ENCODE data around the gene ZSCAN26. TPM values are rescaled to one million over a fixed set of nuclear protein-coding genes. Genes with fewer than 3 reads are reported as not detected.

ZSCAN26 gene
- total RNA-seq, 1 experiment from 2014 or later: 10.8 TPM

DNA sequence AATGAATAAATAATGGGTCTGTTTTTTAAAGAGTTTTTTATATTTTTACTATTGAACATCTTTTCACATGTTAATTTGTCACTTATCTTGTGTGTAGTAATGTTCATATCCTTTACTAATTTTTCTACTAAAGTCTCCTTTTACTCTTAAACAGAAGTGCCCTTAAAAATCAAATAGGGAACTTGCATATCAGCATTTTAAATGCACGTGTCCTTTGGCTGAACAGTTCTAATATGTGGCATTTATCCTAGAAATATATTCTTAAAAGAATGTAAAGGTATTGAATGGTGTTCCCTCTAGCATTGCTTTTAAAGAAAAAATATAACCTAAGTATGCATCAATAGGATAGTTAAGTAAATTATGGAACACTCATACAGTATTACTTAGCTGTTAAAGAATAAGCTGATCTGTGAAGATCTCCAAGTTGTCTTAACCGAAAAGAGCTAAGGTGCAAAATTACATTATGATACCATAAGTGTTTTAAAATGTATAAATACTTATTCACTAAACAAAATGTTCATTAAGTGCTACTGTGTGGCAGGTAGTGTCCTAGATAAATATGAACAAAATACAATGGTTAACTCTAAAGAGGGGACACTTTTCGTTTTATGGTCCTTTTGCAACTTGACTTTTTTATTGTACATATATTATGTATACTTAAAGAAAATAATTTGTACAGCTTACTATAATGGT, 13.8 kb downstream of the ZSCAN26 start:
- H3K4me3 ChIP-seq (ENCODE audit: low read length): peak overlapping the region; percentile 96
- no TSS peak for BruUV-seq (replicated peaks)
- ATAC-seq (peak; percentile 4), DNase-seq (no peak)
- peaks cover 20% of the 10 kb centered on the region for H3K79me2 ChIP-seq (ENCODE audit: low read length)
- H3K27me3 ChIP-seq (ENCODE audit: low read length): no peaks in the 10 kb centered on the region
- H4K20me1 ChIP-seq (ENCODE audit: low read length): no peaks in the 10 kb centered on the region
- H3K27ac ChIP-seq (ENCODE audit: low read length): no peak overlapping the region
- H3K9me2 ChIP-seq (replicated peaks; ENCODE audit: low read length): no peaks in the 10 kb centered on the region
- no peaks in the 10 kb centered on the region for H3K9me3 ChIP-seq (ENCODE audit: low read length)
- TF ChIP-seq EZH2phosphoT487 (IDR thresholded peaks at IDR 0.05; ENCODE audit: borderline replicate concordance, low read length): no peak
- TF ChIP-seq EZH2 (IDR thresholded peaks at IDR 0.05; ENCODE audit: low read length, unreplicated experiment): no peak
- TF ChIP-seq, protein P1, sequence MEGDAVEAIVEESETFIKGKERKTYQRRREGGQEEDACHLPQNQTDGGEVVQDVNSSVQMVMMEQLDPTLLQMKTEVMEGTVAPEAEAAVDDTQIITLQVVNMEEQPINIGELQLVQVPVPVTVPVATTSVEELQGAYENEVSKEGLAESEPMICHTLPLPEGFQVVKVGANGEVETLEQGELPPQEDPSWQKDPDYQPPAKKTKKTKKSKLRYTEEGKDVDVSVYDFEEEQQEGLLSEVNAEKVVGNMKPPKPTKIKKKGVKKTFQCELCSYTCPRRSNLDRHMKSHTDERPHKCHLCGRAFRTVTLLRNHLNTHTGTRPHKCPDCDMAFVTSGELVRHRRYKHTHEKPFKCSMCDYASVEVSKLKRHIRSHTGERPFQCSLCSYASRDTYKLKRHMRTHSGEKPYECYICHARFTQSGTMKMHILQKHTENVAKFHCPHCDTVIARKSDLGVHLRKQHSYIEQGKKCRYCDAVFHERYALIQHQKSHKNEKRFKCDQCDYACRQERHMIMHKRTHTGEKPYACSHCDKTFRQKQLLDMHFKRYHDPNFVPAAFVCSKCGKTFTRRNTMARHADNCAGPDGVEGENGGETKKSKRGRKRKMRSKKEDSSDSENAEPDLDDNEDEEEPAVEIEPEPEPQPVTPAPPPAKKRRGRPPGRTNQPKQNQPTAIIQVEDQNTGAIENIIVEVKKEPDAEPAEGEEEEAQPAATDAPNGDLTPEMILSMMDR (conservative IDR thresholded peaks at IDR 0.05; ENCODE audit: low read depth, low read length): no peak
- H3K9ac ChIP-seq (ENCODE audit: low read length): peak overlapping the region; percentile 81
- ChIA-PET POLR2A (ENCODE audit: unreplicated experiment) (interaction anchor here (0.6 to 0.7 kb wide), 2 partner anchors 14 to 72 kb away, joined by 3 read pairs; partner anchors contain the start of gene ZSCAN26), CTCF (interaction anchor here (0.7 to 1.4 kb wide), 3 partner anchors 55 to 75 kb away, joined by 3 to 6 read pairs (median 4); no protein-coding TSS in a partner anchor)
- peaks cover 19% of the 10 kb centered on the region for H3K4me1 ChIP-seq (ENCODE audit: insufficient read depth, low read length)
- H3K36me3 ChIP-seq (ENCODE audit: low read depth, low read length): peaks cover 9% of the 10 kb centered on the region; the same call in 1 of the 2 replicates
- peak overlapping the region; percentile 83 for H3K4me2 ChIP-seq (ENCODE audit: low read length)
- H3F3A ChIP-seq (ENCODE audit: low read length, unreplicated experiment): no peaks in the 10 kb centered on the region
- H2AFZ ChIP-seq (ENCODE audit: low read length): peak overlapping the region; percentile 100
- intact Hi-C loops (cut with micrococcal nuclease): loop anchor here (1.0 to 2.0 kb wide), 2 partner anchors 55 to 74 kb away; no protein-coding TSS in a partner anchor

DNA sequence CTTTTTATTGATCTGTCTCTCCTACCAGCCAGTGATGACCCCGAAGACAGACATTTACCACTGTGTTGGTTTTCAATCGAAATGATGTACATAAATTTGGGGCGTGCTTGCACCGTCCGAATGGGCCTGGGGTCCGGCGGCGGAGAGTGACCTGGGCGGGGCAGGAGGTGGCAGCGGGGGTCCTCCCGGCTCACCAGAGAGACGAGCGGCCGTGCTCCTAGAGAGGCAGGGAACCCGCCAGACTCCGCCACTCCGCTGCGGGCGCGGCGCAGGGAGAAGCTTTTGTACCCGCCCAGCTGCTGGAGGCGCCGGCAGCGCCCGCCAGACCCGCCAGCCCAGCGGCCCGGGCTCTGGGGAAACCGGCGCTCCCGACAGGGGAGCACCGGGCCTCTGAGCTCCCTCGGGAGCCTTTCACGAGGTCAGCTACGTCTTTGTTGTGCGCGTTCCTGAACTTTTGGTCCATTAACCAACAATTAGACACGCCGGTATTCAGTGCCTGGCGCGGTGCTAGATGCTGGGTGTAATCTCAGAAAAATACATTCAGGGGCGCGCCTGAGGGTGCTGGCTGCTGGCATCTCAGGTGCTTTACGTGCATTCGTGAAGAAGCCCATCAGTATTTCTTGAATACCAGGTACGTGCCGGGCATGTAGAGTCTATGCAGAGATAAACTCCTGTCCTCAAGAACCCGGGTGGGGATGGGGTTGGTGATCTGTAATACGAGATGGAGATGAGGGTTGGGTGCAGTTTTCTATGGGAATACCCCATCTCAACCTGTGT, 14.5 kb downstream of the ZSCAN26 start, which contains the start of gene PGBD1:
Gene PGBD1, plus strand, starts transcription at position 285 of the 777 bp plus-strand sequence. CDS start 2,242 bp downstream, outside the sequence.
- TF ChIP-seq EZH2 (IDR thresholded peaks at IDR 0.05; ENCODE audit: low read length, unreplicated experiment): no peak
- CTCF ChIA-PET: interaction anchor here (0.7 to 1.4 kb wide), 3 partner anchors 54 to 75 kb away, joined by 3 to 6 read pairs (median 4); no protein-coding TSS in a partner anchor
- H3K79me2 ChIP-seq (ENCODE audit: low read length): peaks cover 20% of the 10 kb centered on the region
- no peaks in the 10 kb centered on the region for H3K9me3 ChIP-seq (ENCODE audit: low read length)
- peaks cover 19% of the 10 kb centered on the region for H3K4me1 ChIP-seq (ENCODE audit: insufficient read depth, low read length)
- intact Hi-C loops (cut with micrococcal nuclease): loop anchor here (1.0 to 2.0 kb wide), 3 partner anchors 50 to 73 kb away; no protein-coding TSS in a partner anchor
- H3K9ac ChIP-seq (ENCODE audit: low read length): peak within 1 kb of the TSS; percentile 81
- peaks cover 15% of the 10 kb centered on the region; the same call in 1 of the 2 replicates for H3K36me3 ChIP-seq (ENCODE audit: low read depth, low read length)
- POLR2A ChIA-PET (ENCODE audit: unreplicated experiment): interaction anchor here (0.5 to 0.6 kb wide), 3 partner anchors 15 to 71 kb away, joined by 3 to 4 read pairs (median 4); partner anchors contain the start of genes ZKSCAN4 and ZSCAN26
- DNase-seq: peak; percentile 80
- H3K27me3 ChIP-seq (ENCODE audit: low read length): no peaks in the 10 kb centered on the region
- H3K4me3 ChIP-seq (ENCODE audit: low read length): peak within 1 kb of the TSS; percentile 96
- BruUV-seq (replicated peaks): no TSS peak
- no peak within 1 kb of the TSS for H3K27ac ChIP-seq (ENCODE audit: low read length)
- H3K4me2 ChIP-seq (ENCODE audit: low read length): peak within 1 kb of the TSS; percentile 83
- ATAC-seq: peak; percentile 94
- H3F3A ChIP-seq (ENCODE audit: low read length, unreplicated experiment): no peaks in the 10 kb centered on the region
- H2AFZ ChIP-seq (ENCODE audit: low read length): peak within 1 kb of the TSS; percentile 100
- no peaks in the 10 kb centered on the region for H4K20me1 ChIP-seq (ENCODE audit: low read length)
- no peaks in the 10 kb centered on the region for H3K9me2 ChIP-seq (replicated peaks; ENCODE audit: low read length)

DNA sequence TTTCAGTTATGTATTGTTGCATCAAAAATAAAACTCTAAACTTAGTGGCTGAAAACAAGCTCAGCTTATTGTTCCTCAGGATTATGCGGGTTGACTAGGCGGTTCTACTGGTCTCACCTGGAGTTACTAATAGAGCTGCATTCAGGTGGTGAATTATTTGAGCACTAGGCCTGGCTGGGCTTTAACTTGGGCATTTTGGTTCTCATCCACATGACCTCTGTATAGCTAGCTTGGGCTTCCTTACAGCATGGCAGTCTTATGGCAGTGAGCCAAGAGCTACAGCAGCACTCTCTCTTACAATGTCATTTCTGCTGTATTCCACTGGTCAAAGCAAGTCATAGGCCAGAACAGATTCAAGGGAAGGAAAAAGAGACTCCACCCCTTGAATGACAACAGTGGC, 16.0 kb downstream of the ZSCAN26 start:
- no peaks in the 10 kb centered on the region for H3K9me2 ChIP-seq (replicated peaks; ENCODE audit: low read length)
- no peaks in the 10 kb centered on the region for H3K9me3 ChIP-seq (ENCODE audit: low read length)
- no peaks in the 10 kb centered on the region for H4K20me1 ChIP-seq (ENCODE audit: low read length)
- no peaks in the 10 kb centered on the region for H3F3A ChIP-seq (ENCODE audit: low read length, unreplicated experiment)
- no peaks in the 10 kb centered on the region for H3K27me3 ChIP-seq (ENCODE audit: low read length)
- ChIA-PET CTCF (interaction anchor here (0.7 kb wide), 1 partner anchor 159 kb away, joined by 5 read pairs; no protein-coding TSS in a partner anchor), POLR2A (ENCODE audit: unreplicated experiment) (no interaction called here)
- H3K4me3 ChIP-seq (ENCODE audit: low read length): peak overlapping the region; percentile 96; the same call in 1 of the 2 replicates
- peak overlapping the region; percentile 83 for H3K4me2 ChIP-seq (ENCODE audit: low read length)
- peaks cover 23% of the 10 kb centered on the region; the same call in 1 of the 2 replicates for H3K36me3 ChIP-seq (ENCODE audit: low read depth, low read length)
- DNase-seq: no peak
- ATAC-seq: no peak
- H2AFZ ChIP-seq (ENCODE audit: low read length): no peak overlapping the region
- no peak overlapping the region for H3K27ac ChIP-seq (ENCODE audit: low read length)
- intact Hi-C loops (cut with micrococcal nuclease): loop anchor here (1.0 kb wide), 1 partner anchor 48 kb away; no protein-coding TSS in a partner anchor
- no TSS peak for BruUV-seq (replicated peaks)
- no peak overlapping the region for H3K9ac ChIP-seq (ENCODE audit: low read length)
- no peak for TF ChIP-seq EZH2 (IDR thresholded peaks at IDR 0.05; ENCODE audit: low read length, unreplicated experiment)
- TF ChIP-seq, protein P1 (conservative IDR thresholded peaks at IDR 0.05; ENCODE audit: low read depth, low read length): no peak
- TF ChIP-seq EZH2phosphoT487 (IDR thresholded peaks at IDR 0.05; ENCODE audit: borderline replicate concordance, low read length): no peak
- peaks cover 19% of the 10 kb centered on the region for H3K4me1 ChIP-seq (ENCODE audit: insufficient read depth, low read length)
- H3K79me2 ChIP-seq (ENCODE audit: low read length): peaks cover 20% of the 10 kb centered on the region
